Measurements from ENCODE around the gene DENND1B. TPM values are rescaled to one million over a fixed set of nuclear protein-coding genes. Genes with fewer than 3 reads are reported as not detected.

DENND1B gene
- total and polyA plus RNA-seq, 3 donors from 2014 or later, result 7.2 to 11.6 (median 11.6) TPM

- WGBS, 2 donors, result 0 to 94% methylated on average over 1 of the region's 1 CpG
- no peak overlapping the region for H3K4me3 ChIP-seq
- H3K36me3 ChIP-seq (ENCODE audit: low read depth, missing control alignments), result no peaks in the 10 kb centered on the region
- no peak for TF ChIP-seq POLR2A (IDR thresholded peaks at IDR 0.05)
- TF ChIP-seq CTCF (IDR thresholded peaks at IDR 0.05), result no peak
- no peak for DNase-seq
- intact Hi-C loops (cut with DNase I; ENCODE audit: low total_unique reads), result no loop called here
- H3K4me1 ChIP-seq, result no peaks in the 10 kb centered on the region
- H3K9me3 ChIP-seq, result no peaks in the 10 kb centered on the region
- no peaks in the 10 kb centered on the region for H3K27me3 ChIP-seq
- H3K27ac ChIP-seq, result no peak overlapping the region
Measured at GRCh38 chr1:197738927-197739326, 36.4 kb downstream of the DENND1B start.

- 59 to 75% methylated on average over 1 of the region's 1 CpG for WGBS, 2 donors
Measured at GRCh38 chr1:197737916-197738315, 37.4 kb downstream of the DENND1B start.

GRCh38 chr1:197736685-197737084 is 38.6 kb downstream of the DENND1B start:
- DNase-seq, result no peak
- no peaks in the 10 kb centered on the region for H3K9me3 ChIP-seq
- no peak overlapping the region for H3K27ac ChIP-seq
- H3K4me3 ChIP-seq, result no peak overlapping the region
- TF ChIP-seq CTCF (IDR thresholded peaks at IDR 0.05) (no peak), POLR2A (IDR thresholded peaks at IDR 0.05) (no peak)
- H3K4me1 ChIP-seq, result no peaks in the 10 kb centered on the region
- no peaks in the 10 kb centered on the region for H3K27me3 ChIP-seq
- 80 to 85% methylated on average over 1 of the region's 1 CpG for WGBS, 2 donors
- H3K36me3 ChIP-seq (ENCODE audit: low read depth, missing control alignments), result no peaks in the 10 kb centered on the region
- intact Hi-C loops (cut with DNase I; ENCODE audit: low total_unique reads), result no loop called here

More at GRCh38 chr1:197737916-197738315, 37.4 kb downstream of the DENND1B start:
- no peak for DNase-seq
- TF ChIP-seq POLR2A (IDR thresholded peaks at IDR 0.05), result no peak
- no peak for TF ChIP-seq CTCF (IDR thresholded peaks at IDR 0.05)
- Histone ChIP-seq H3K9me3 (no peaks in the 10 kb centered on the region), H3K4me1 (no peaks in the 10 kb centered on the region), H3K36me3 (ENCODE audit: low read depth, missing control alignments) (no peaks in the 10 kb centered on the region), H3K27ac (no peak overlapping the region), H3K27me3 (no peaks in the 10 kb centered on the region), H3K4me3 (no peak overlapping the region)
- intact Hi-C loops (cut with DNase I; ENCODE audit: low total_unique reads), result no loop called here

GRCh38 chr1:197735461-197735860 is 39.8 kb downstream of the DENND1B start:
- intact Hi-C loops (cut with DNase I; ENCODE audit: low total_unique reads), result no loop called here
- H3K4me1 ChIP-seq, result no peaks in the 10 kb centered on the region
- no peaks in the 10 kb centered on the region for H3K9me3 ChIP-seq
- H3K27me3 ChIP-seq, result no peaks in the 10 kb centered on the region
- no peak for TF ChIP-seq CTCF (IDR thresholded peaks at IDR 0.05)
- no peak for TF ChIP-seq POLR2A (IDR thresholded peaks at IDR 0.05)
- peak overlapping the region in 1 of 2 donors; percentile 20 for H3K27ac ChIP-seq
- DNase-seq, result peak; percentile 23
- 53 to 70% methylated on average over 16 of the region's 16 CpGs for WGBS, 2 donors
- H3K36me3 ChIP-seq (ENCODE audit: low read depth, missing control alignments), result no peaks in the 10 kb centered on the region
- H3K4me3 ChIP-seq, result no peak overlapping the region

- Histone ChIP-seq H3K27ac (no peak overlapping the region), H3K4me1 (no peaks in the 10 kb centered on the region), H3K4me3 (no peak overlapping the region), H3K27me3 (no peaks in the 10 kb centered on the region), H3K9me3 (no peaks in the 10 kb centered on the region), H3K36me3 (ENCODE audit: low read depth, missing control alignments) (no peaks in the 10 kb centered on the region)
- DNase-seq, result no peak
- intact Hi-C loops (cut with DNase I; ENCODE audit: low total_unique reads), result loop anchor here (5.0 kb wide), 1 partner anchor 51 kb away; no protein-coding TSS in a partner anchor
- no peak for TF ChIP-seq POLR2A (IDR thresholded peaks at IDR 0.05)
- no peak for TF ChIP-seq CTCF (IDR thresholded peaks at IDR 0.05)
- 73 to 85% methylated on average over 5 of the region's 5 CpGs for WGBS, 2 donors
Measured at GRCh38 chr1:197733324-197733723, 42.0 kb downstream of the DENND1B start.

All from testis (tissue), 3 donors.